Neural progenitor cell (in vitro differentiated cells): Measurements from ENCODE around the gene PRUNE2. TPM values are rescaled to one million over a fixed set of nuclear protein-coding genes. Genes with fewer than 3 reads are reported as not detected.

ENCODE experiments used
- DNase-seq: peaks from one replicate; pipeline ENCODE4 v3.0.0-alpha.2; 2016; ENCODE audit warnings: low spot score
- H2AFZ ChIP-seq: fragments of 200-600 bp; sonication (generic); replicated peaks from 2 replicates; pipeline ENCODE4 v1.6.1; 2016; ENCODE audit warnings: antibody characterized with exemption
- H3F3A ChIP-seq: fragments of 200-600 bp; sonication (generic); 2 replicates; pipeline ENCODE4 v1.6.1; 2016; ENCODE audit warnings: antibody characterized with exemption, low read depth
- H3K27ac ChIP-seq: fragments of 200-600 bp; sonication (generic); 2 replicates; pipeline ENCODE4 v1.5.1; 2016; ENCODE audit warnings: mild to moderate bottlenecking
- H3K27me3 ChIP-seq: fragments of 200-600 bp; sonication (generic); 2 replicates; pipeline ENCODE4 v1.6.1; 2016; ENCODE audit warnings: mild to moderate bottlenecking, moderate library complexity
- H3K36me3 ChIP-seq: fragments of 200-600 bp; sonication (generic); 2 replicates; pipeline ENCODE4 v1.5.1; 2016
- H3K4me1 ChIP-seq: fragments of 200-600 bp; sonication (generic); 2 replicates; pipeline ENCODE4 v1.6.1; 2016; ENCODE audit warnings: mixed run types
- H3K4me2 ChIP-seq: fragments of 200-600 bp; sonication (generic); 2 replicates; pipeline ENCODE4 v1.6.1; 2016
- H3K4me3 ChIP-seq: fragments of 200-600 bp; sonication (generic); 2 replicates; pipeline ENCODE4 v1.5.1; 2016
- H3K79me2 ChIP-seq: fragments of 200-600 bp; sonication (generic); 2 replicates; pipeline ENCODE4 v1.6.1; 2016; ENCODE audit warnings: low read depth
- H3K9ac ChIP-seq: fragments of 200-600 bp; sonication (generic); 2 replicates; pipeline ENCODE4 v1.6.1; 2016
- H3K9me3 ChIP-seq: fragments of 200-600 bp; sonication (generic); 2 replicates; pipeline ENCODE4 v1.5.1; 2016; ENCODE audit warnings: low read depth
- H4K20me1 ChIP-seq: fragments of 200-600 bp; sonication (generic); 2 replicates; pipeline ENCODE4 v1.6.1; 2016; ENCODE audit warnings: low read depth
- H3K27ac Mint-ChIP-seq: 3 replicates; pipeline ENCODE4 v1.8.0; 2021; ENCODE audit warnings: mixed read lengths
- H3K27me3 Mint-ChIP-seq: 2 replicates; pipeline ENCODE4 v1.8.0; 2022; ENCODE audit warnings: low read depth, mild to moderate bottlenecking, inconsistent platforms, moderate library complexity, mixed read lengths; ENCODE audit not compliant: insufficient read depth
- H3K36me3 Mint-ChIP-seq: 3 replicates; pipeline ENCODE4 v1.8.0; 2021; ENCODE audit warnings: mixed read lengths
- H3K4me1 Mint-ChIP-seq: 3 replicates; pipeline ENCODE4 v1.8.0; 2021; ENCODE audit warnings: mixed read lengths
- H3K4me3 Mint-ChIP-seq: 3 replicates; pipeline ENCODE4 v1.8.0; 2021; ENCODE audit warnings: mild to moderate bottlenecking, moderate library complexity, mixed read lengths
- H3K9me3 Mint-ChIP-seq: 3 replicates; pipeline ENCODE4 v1.8.0; 2020; ENCODE audit warnings: mixed read lengths
- EZH2 ChIP-seq: fragments of 200-600 bp; sonication (generic); IDR thresholded peaks from 2 replicates; pipeline ENCODE4 v1.6.1; 2017; ENCODE audit warnings: antibody characterized with exemption, mild to moderate bottlenecking, moderate library complexity
- EZH2phosphoT487 ChIP-seq: fragments of 200-600 bp; sonication (generic); IDR thresholded peaks from 2 replicates; pipeline ENCODE4 v1.6.1; 2017; ENCODE audit warnings: antibody characterized with exemption
- total RNA-seq: library from RNA; depleted of rRNA; stranded (reverse); fragments of >200 nt; gene quantifications from 2 replicates; pipeline ENCODE4 v1.2.3, GENCODE V29; 2015; ENCODE audit warnings: low replicate concordance
- TF ChIP-seq, protein P1 (sequence below): fragments of 200-600 bp; sonication (generic); IDR thresholded peaks from 2 replicates; pipeline ENCODE4 v1.5.1; 2017; ENCODE audit warnings: antibody characterized with exemption, mild to moderate bottlenecking

PRUNE2 gene
- total RNA-seq, 1 donor from 2014 or later = 28.2 TPM

DNA sequence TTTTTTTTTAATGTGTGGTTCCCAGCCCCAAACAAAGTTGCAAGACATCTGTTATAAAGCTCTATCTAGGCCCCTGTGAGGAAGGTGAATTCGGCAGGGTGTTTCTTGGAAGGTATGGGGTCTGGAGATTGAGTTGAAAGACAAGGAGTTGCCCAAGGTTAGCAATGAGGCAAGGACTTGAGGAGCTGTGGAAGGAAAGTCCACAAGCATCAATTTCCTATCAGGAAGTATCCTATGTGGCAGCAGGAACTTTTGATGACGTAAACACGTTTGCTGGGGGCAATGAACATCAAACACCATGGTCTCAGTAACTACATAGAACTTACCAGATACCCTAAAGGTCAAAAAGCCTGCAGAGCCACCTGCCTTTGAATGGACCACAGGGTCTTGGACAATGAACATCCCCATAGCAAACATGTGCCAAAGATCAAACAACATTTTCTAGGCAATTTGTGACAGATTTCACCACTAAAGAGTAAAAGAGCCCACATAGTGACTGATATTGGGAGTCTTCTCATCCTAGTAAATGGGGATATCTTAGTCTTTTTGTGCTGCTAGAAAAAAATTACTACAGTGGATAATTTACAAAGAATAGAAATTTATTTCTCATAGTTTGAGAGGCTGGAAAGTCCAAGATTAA, 301.9 kb downstream of the PRUNE2 start:
- no peak overlapping the region for H3K27ac ChIP-seq
- TF ChIP-seq EZH2 (no peak), EZH2phosphoT487 (no peak)
- TF ChIP-seq, protein P1, sequence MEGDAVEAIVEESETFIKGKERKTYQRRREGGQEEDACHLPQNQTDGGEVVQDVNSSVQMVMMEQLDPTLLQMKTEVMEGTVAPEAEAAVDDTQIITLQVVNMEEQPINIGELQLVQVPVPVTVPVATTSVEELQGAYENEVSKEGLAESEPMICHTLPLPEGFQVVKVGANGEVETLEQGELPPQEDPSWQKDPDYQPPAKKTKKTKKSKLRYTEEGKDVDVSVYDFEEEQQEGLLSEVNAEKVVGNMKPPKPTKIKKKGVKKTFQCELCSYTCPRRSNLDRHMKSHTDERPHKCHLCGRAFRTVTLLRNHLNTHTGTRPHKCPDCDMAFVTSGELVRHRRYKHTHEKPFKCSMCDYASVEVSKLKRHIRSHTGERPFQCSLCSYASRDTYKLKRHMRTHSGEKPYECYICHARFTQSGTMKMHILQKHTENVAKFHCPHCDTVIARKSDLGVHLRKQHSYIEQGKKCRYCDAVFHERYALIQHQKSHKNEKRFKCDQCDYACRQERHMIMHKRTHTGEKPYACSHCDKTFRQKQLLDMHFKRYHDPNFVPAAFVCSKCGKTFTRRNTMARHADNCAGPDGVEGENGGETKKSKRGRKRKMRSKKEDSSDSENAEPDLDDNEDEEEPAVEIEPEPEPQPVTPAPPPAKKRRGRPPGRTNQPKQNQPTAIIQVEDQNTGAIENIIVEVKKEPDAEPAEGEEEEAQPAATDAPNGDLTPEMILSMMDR = no peak
- no peak overlapping the region for H2AFZ ChIP-seq
- no peaks in the 10 kb centered on the region for H3K79me2 ChIP-seq
- peaks cover 13% of the 10 kb centered on the region for H3K36me3 Mint-ChIP-seq
- H3K4me1 Mint-ChIP-seq = peaks cover 6% of the 10 kb centered on the region
- H3K4me3 Mint-ChIP-seq = no peak overlapping the region
- H3F3A ChIP-seq = no peaks in the 10 kb centered on the region
- no peaks in the 10 kb centered on the region for H3K9me3 Mint-ChIP-seq
- no peak overlapping the region for H3K9ac ChIP-seq
- no peaks in the 10 kb centered on the region for H4K20me1 ChIP-seq
- no peaks in the 10 kb centered on the region for H3K4me1 ChIP-seq
- no peaks in the 10 kb centered on the region for H3K27me3 Mint-ChIP-seq
- no peak overlapping the region for H3K4me3 ChIP-seq
- no peaks in the 10 kb centered on the region for H3K36me3 ChIP-seq
- DNase-seq = no peak
- no peak overlapping the region for H3K4me2 ChIP-seq
- H3K27ac Mint-ChIP-seq = no peak overlapping the region
- H3K27me3 ChIP-seq = no peaks in the 10 kb centered on the region
- no peaks in the 10 kb centered on the region for H3K9me3 ChIP-seq

DNA sequence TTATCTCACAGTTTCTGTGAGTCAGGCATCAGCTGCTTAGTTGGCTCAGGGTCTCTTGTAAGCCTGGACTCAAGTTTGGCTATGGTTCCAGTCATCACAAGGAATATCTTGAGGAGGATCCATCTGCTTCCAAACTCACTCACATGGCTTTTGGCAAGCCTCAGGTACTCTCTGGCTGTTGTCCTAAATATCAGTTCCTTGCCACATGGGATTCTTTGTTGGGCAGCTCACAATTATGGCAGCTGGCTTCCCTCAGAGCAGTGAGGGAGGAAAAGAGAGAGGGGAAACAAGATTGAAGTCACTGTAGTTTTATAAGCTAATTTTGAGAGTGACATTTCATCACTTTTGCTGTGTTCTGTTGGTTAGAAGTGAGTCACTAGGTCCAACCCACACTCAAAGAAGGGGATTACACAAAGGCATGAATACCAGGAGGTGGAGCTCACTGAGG, 302.4 kb downstream of the PRUNE2 start:
- Histone ChIP-seq H3K9ac (no peak overlapping the region), H3K4me1 (no peaks in the 10 kb centered on the region), H3K4me2 (no peak overlapping the region), H3K9me3 (no peaks in the 10 kb centered on the region), H3K27me3 (no peaks in the 10 kb centered on the region), H3K27ac (no peak overlapping the region), H3F3A (no peaks in the 10 kb centered on the region), H3K79me2 (no peaks in the 10 kb centered on the region), H4K20me1 (no peaks in the 10 kb centered on the region), H2AFZ (peak overlapping the region; percentile 2), H3K4me3 (no peak overlapping the region), H3K36me3 (no peaks in the 10 kb centered on the region)
- Mint-ChIP-seq H3K4me1 (peaks cover 7% of the 10 kb centered on the region), H3K27me3 (no peaks in the 10 kb centered on the region), H3K36me3 (peaks cover 8% of the 10 kb centered on the region), H3K27ac (no peak overlapping the region), H3K9me3 (no peaks in the 10 kb centered on the region), H3K4me3 (no peak overlapping the region)
- DNase-seq = no peak
- no peak for TF ChIP-seq EZH2phosphoT487
- TF ChIP-seq, protein P1 = no peak
- TF ChIP-seq EZH2 = no peak

DNA sequence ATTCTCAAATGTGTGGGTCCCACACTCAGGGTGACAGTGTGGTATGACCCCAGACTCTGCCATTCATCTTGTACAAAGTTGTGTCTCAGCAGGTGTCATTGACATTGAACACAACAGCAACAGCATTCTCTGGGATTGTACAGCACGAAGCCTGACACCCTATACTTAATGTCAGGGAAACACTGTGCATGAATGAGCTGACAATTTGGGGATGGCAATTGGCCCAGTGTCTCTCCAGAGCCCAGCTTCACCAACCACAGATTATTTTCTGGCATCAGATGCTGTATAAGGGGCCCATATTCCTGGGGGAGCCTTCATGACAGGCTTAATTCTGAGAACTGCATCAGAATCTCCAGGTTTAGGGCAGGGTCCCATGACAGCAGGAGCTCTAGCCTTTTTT, 303.7 kb downstream of the PRUNE2 start:
- no peak for DNase-seq
- Histone ChIP-seq H3K9ac (no peak overlapping the region), H4K20me1 (no peaks in the 10 kb centered on the region), H3K4me1 (no peaks in the 10 kb centered on the region), H2AFZ (no peak overlapping the region), H3K9me3 (no peaks in the 10 kb centered on the region), H3K79me2 (no peaks in the 10 kb centered on the region), H3K4me3 (no peak overlapping the region), H3K27ac (no peak overlapping the region), H3K36me3 (no peaks in the 10 kb centered on the region), H3F3A (no peaks in the 10 kb centered on the region), H3K4me2 (no peak overlapping the region), H3K27me3 (no peaks in the 10 kb centered on the region)
- no peaks in the 10 kb centered on the region for H3K9me3 Mint-ChIP-seq
- H3K4me1 Mint-ChIP-seq = peaks cover 14% of the 10 kb centered on the region
- H3K36me3 Mint-ChIP-seq = peaks cover 2% of the 10 kb centered on the region
- TF ChIP-seq, protein P1 = no peak
- TF ChIP-seq EZH2phosphoT487 = no peak
- no peak for TF ChIP-seq EZH2
- H3K4me3 Mint-ChIP-seq = no peak overlapping the region
- H3K27ac Mint-ChIP-seq = no peak overlapping the region
- H3K27me3 Mint-ChIP-seq = peaks cover under 1% of the 10 kb centered on the region
